AG08396 (cell line): ENCODE results near the gene TALDO1.
"Not testable (repeated sequence)": the region's sequence is repeated elsewhere in the genome, so short reads cannot be mapped to it uniquely, and the experiment has no call there.

Experiments
- DNase-seq: peaks from one replicate; pipeline ENCODE4 v3.0.0; 2012; ENCODE audit warnings: low spot score, mixed read lengths

The TALDO1 gene

GRCh38 chr11:737366-737765, 9.9 kb upstream of the TALDO1 start:
- no peak for DNase-seq

GRCh38 chr11:737899-738298, 9.4 kb upstream of the TALDO1 start:
- DNase-seq: not testable (repeated sequence)

GRCh38 chr11:742156-742546, 5.1 kb upstream of the TALDO1 start:
- DNase-seq: no peak

GRCh38 chr11:742571-743201, 4.6 kb upstream of the TALDO1 start:
- DNase-seq: no peak

DNA sequence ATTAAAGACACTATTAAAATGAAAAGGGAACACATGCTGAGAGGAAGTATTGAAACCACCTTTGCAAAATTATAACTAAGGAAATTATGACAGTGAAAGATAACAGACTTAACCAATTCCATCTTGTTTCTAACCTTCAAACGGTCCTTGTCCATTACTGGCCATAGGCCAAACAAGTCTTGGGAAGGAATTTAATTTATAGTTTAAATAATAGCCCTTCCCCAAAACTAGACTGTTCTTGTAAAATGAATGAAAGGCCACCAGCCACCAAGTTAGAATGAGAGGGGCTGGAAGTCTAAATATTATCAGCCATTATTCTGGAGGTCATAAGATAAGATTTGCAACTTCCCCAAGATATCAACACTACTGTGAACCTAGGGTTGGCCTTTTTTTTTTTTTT, 1.8 kb upstream of the TALDO1 start:
- DNase-seq: no peak

GRCh38 chr11:746289-747157, 741 bp upstream of the TALDO1 start:
- no peak for DNase-seq

DNA sequence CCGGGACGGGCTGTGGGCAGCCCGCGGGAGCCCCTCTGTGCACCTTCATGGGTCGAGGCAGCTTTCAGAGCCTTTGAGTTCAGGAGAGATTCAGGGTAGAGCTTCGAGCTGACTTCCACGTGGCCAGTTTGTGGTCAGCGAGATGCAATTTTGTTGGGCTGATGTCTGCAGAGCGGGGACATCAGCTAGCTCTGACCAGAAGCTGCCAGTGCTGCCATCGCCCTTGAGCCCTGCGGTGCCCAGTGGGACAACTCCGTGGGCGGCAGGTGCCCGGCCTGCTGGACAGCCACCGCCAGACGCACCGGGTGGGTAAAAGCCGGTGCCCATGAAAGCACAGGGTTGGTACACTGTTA, 719 bp downstream of the TALDO1 start:
- DNase-seq: peak; percentile 40

DNA sequence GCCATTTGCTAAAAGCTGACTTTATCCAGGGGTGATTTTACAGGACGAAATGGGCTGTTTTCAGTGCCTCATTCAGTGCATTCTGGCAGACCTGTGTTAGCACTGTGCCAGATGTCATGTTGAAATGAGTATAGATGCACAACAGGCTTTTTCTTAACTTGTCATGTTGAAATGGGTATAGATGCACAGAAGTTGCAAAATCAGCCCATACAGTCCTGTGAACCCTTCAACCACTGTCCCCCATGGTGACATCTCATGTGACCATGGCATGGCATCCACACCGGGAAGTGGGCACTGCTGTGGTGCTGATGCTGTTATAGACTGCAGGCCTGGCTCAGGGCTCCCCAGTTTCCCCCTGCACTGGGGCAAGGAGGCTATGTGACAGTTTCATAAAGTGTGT, 2.5 kb downstream of the TALDO1 start:
- no peak for DNase-seq

DNA sequence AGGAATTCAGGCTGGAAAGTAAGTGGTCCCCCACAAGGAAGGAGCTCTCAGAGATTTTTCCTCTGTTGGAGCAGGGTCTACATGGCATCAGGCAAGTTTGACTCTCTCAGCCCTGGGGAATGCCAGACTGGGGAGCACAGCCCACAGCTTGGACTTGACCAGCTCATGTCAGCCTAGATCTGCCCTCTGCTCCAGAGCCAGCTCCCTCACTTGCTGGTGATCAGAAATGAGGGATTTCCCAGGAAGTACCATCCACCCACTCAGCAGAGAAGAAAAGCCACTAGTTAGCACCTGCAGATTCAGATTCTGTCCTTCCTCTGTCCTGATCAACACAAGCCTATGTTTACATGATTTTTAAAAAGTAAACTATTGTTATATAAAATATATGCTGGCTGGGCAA, 13.0 kb downstream of the TALDO1 start:
- no peak for DNase-seq

GRCh38 chr11:761526-762108, 14.4 kb downstream of the TALDO1 start:
- no peak for DNase-seq

GRCh38 chr11:762421-763072, 15.3 kb downstream of the TALDO1 start:
- peak; percentile 90 for DNase-seq

DNA sequence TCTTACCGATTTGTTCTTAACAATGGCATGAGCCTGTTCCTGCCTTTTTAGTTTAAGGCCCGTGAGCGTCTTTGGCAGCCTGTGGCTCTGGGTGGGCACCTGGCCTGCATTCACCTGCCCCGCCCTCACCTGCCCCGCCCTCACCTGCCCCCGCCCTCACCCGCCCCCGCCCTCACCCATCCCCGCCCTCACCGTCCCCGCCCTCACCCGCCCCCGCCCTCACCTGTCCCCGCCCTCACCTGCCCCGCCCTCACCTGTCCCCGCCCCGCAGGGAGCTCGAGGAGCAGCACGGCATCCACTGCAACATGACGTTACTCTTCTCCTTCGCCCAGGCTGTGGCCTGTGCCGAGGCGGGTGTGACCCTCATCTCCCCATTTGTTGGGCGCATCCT, 15.8 kb downstream of the TALDO1 start:
- no peak for DNase-seq

DNA sequence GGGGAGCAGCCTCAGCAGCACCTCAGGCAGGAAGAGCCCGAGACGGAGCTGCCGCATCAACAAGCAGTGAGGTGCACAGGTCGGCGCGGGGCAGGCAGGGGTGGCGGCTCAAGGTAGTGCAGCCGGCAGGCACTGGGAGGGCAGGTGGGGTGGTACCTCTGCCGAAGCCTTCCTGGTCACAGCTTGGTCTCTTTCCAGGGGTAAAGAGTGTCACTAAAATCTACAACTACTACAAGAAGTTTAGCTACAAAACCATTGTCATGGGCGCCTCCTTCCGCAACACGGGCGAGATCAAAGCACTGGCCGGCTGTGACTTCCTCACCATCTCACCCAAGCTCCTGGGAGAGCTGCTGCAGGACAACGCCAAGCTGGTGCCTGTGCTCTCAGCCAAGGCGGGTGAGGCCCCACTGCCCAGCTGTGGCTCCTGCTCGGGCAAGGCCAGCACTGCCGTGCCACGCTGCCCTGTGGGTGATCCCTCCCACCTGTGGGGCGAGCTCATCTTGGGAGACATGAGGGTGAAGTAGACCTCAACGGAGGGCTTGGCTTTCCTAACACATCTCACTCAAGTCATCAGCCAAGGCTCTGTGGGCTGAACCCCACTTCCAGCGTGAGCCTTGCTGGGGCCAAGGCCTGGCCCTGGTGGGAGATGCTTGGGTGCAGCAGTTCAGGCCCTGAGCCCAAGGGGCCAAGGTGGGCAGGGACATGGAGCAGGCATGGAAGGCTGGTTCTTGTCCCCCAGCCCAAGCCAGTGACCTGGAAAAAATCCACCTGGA, 16.5 kb downstream of the TALDO1 start:
- DNase-seq: no peak

DNA sequence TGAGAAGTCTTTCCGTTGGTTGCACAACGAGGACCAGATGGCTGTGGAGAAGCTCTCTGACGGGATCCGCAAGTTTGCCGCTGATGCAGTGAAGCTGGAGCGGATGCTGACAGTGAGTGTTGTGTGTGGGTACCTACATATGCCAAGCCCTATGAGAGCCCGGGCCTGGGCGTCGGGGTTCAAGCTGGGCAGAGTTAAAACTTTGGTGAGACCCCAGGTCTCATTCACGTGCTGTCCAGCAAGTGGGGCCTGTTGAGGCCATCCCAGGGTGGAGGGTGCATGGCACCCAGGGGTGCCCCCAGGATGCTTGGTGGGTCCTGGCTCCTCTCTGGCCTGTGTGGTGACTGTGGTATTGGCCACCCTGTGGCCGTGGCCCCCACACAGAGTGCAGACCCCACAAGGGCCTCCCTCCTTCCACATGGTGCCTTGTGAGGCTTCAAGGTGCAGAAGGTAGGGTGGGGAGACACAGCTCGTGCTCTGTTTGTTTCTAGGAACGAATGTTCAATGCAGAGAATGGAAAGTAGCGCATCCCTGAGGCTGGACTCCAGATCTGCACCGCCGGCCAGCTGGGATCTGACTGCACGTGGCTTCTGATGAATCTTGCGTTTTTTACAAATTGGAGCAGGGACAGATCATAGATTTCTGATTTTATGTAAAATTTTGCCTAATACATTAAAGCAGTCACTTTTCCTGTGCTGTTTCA, 17.2 kb downstream of the TALDO1 start:
- no peak for DNase-seq

DNA sequence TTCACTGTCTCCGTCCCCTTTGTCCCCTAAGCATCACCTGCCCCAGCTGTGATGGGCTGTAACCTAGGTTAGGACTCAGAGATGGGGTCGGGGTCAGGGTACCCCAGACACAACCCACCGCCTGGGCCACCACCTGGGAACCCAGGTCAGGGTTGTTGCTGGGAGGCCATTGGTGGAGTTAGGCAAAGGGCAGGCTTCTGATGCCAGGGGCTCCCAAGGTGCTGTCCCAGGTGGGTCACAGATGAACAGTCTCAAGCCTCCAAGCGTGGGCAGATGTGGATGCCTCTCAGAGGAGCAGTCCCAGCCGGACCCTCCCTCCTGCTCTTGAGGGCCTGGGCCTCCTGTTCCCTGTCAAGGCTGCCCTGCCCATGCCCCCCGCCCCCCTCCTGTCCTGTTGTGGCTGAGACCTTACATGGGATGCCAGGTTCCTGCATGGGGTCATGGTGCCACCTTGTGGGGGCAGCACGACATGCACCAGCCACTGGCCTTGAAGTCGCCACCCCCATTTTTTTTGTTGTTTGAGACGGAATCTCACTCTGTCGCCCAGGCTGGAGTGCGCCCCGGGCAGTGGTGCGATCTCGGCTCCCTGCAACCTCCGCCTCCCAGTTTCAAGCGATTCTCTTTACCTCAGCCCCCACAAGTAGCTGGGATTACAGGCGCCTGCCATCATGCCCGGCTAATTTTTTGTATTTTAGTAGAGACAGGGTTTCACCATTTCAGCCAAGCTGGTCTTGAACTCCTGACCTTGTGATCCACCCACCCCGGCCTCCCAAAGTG, 17.9 kb downstream of the TALDO1 start:
- DNase-seq: peak; percentile 72

DNA sequence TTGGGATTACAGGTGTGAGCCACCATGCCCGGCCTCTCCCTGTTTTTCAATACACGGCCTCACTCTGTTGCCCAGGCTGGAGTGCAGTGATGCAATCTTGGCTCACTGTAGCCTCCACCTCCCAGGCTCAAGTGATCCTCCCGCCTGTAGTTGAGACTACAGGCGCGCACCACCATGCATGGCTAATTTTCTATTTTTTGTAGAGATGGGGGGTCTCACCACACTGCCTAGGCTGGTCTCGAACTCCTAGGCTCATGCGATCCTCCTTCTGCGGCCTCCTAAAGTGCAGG, 18.5 kb downstream of the TALDO1 start:
- DNase-seq: no peak

DNA sequence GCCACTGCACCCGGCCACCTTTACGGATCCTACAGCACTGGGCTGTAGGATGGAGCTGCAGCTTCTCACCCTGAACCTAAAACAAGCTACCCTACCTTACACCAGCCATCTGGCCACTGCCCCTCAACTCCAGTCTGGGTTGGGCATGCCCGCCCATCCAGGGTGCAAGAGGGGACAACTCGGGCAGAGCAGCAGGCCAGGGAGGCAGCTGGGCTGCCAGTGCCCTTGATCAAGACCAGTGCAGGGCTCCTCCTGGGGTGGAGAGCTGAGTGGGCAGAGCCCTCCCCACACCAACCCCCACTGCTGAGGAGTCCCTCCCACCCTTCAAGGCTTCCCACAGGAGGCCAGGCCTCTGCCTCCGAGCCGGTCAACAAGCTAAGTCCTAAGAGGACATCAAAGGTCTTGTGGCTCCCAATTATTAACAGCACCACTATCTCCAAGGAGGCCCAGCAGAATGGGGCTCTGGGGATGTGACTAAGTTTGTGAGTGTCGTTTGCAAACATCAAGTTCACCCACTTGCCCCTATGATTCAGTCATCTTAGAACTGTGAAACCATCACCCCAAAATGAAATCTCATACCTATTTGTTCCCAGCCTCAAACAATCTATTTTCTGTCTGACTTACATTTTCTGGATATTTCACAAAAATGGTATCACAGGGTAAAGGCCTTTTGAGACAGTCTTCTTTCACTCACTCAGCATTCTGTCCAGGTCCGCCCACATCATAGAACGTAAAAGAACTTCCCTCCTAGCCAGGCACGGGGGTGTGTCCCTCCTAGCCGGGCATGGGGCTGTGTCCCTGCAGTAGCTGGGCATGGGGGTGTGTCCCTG, 19.1 kb downstream of the TALDO1 start:
- DNase-seq: no peak

DNA sequence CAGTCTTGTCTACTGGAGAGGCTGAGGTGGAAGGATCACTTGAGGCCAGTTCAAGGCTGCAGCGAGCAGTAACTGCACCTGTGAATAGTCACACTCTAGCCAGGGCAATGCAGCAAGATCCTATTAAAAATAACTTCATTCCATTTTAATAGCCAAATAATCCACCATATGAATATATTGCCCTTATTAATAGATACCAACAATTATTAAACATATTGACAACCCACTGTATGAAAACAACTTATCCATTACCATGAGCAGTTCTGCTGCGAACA, 19.6 kb downstream of the TALDO1 start:
- no peak for DNase-seq

- no peak for DNase-seq
These were observed 20.0 kb downstream of the TALDO1 start for GRCh38 chr11:767238-767637.

GRCh38 chr11:769887-770641, 22.8 kb downstream of the TALDO1 start:
- no peak for DNase-seq
